ENCODE results near the gene SHC3. TPM values are rescaled to one million over a fixed set of nuclear protein-coding genes. Genes with fewer than 3 reads are reported as not detected.
A peak's percentile ranks its signal among the peaks of the same experiment; 100 is the strongest.

The SHC3 gene
- total RNA-seq, 1 experiment from 2014 or later, result 4.0 TPM

- BruUV-seq (replicated peaks), result no TSS peak
- peak; percentile 32 for DNase-seq
- CTCF ChIA-PET, result interaction anchor here (0.5 to 0.9 kb wide), 3 partner anchors 91 to 715 kb away, joined by 3 read pairs; no protein-coding TSS in a partner anchor
- Mint-ChIP-seq H3K27ac (ENCODE audit: unreplicated experiment) (peak overlapping the region; percentile 93), H3K4me3 (ENCODE audit: low read depth, unreplicated experiment) (no peak overlapping the region), H3K36me3 (ENCODE audit: insufficient read depth, unreplicated experiment) (peaks cover 5% of the 10 kb centered on the region), H3K4me1 (ENCODE audit: low read depth, unreplicated experiment) (peaks cover 44% of the 10 kb centered on the region), H3K27me3 (ENCODE audit: unreplicated experiment) (no peaks in the 10 kb centered on the region), H3K9me3 (ENCODE audit: low read depth, unreplicated experiment) (no peaks in the 10 kb centered on the region)
- intact Hi-C loops (cut with micrococcal nuclease; ENCODE audit: unreplicated experiment), result loop anchor here (5.0 to 10.0 kb wide), 2 partner anchors 44 to 114 kb away; no protein-coding TSS in a partner anchor
- TF ChIP-seq, protein P1, sequence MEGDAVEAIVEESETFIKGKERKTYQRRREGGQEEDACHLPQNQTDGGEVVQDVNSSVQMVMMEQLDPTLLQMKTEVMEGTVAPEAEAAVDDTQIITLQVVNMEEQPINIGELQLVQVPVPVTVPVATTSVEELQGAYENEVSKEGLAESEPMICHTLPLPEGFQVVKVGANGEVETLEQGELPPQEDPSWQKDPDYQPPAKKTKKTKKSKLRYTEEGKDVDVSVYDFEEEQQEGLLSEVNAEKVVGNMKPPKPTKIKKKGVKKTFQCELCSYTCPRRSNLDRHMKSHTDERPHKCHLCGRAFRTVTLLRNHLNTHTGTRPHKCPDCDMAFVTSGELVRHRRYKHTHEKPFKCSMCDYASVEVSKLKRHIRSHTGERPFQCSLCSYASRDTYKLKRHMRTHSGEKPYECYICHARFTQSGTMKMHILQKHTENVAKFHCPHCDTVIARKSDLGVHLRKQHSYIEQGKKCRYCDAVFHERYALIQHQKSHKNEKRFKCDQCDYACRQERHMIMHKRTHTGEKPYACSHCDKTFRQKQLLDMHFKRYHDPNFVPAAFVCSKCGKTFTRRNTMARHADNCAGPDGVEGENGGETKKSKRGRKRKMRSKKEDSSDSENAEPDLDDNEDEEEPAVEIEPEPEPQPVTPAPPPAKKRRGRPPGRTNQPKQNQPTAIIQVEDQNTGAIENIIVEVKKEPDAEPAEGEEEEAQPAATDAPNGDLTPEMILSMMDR (IDR thresholded peaks at IDR 0.05; ENCODE audit: unreplicated experiment), result no peak
These were observed 39.9 kb downstream of the SHC3 start for GRCh38 chr9:89138463-89139390.

- H3K36me3 Mint-ChIP-seq (ENCODE audit: insufficient read depth, unreplicated experiment), result peaks cover 5% of the 10 kb centered on the region
- DNase-seq, result peak; percentile 62
These were observed 40.8 kb downstream of the SHC3 start for GRCh38 chr9:89137542-89138462.

GRCh38 chr9:89135591-89136166, 42.9 kb downstream of the SHC3 start:
- Mint-ChIP-seq H3K27ac (ENCODE audit: unreplicated experiment) (peak overlapping the region; percentile 46), H3K36me3 (ENCODE audit: insufficient read depth, unreplicated experiment) (peaks cover 5% of the 10 kb centered on the region), H3K4me1 (ENCODE audit: low read depth, unreplicated experiment) (peaks cover 44% of the 10 kb centered on the region), H3K9me3 (ENCODE audit: low read depth, unreplicated experiment) (no peaks in the 10 kb centered on the region), H3K27me3 (ENCODE audit: unreplicated experiment) (no peaks in the 10 kb centered on the region), H3K4me3 (ENCODE audit: low read depth, unreplicated experiment) (peak overlapping the region; percentile 17)
- CTCF ChIA-PET, result no interaction called here
- TF ChIP-seq, protein P1 (IDR thresholded peaks at IDR 0.05; ENCODE audit: unreplicated experiment), result no peak
- no peak for DNase-seq
- no TSS peak for BruUV-seq (replicated peaks)
- intact Hi-C loops (cut with micrococcal nuclease; ENCODE audit: unreplicated experiment), result loop anchor here (5.0 to 10.0 kb wide), 2 partner anchors 47 to 111 kb away; no protein-coding TSS in a partner anchor

More at GRCh38 chr9:89137542-89138462, 40.8 kb downstream of the SHC3 start:
- intact Hi-C loops (cut with micrococcal nuclease; ENCODE audit: unreplicated experiment), result loop anchor here (5.0 to 10.0 kb wide), 2 partner anchors 44 to 113 kb away; no protein-coding TSS in a partner anchor
- peaks cover 44% of the 10 kb centered on the region for H3K4me1 Mint-ChIP-seq (ENCODE audit: low read depth, unreplicated experiment)
- no peaks in the 10 kb centered on the region for H3K9me3 Mint-ChIP-seq (ENCODE audit: low read depth, unreplicated experiment)
- peak overlapping the region; percentile 36 for H3K4me3 Mint-ChIP-seq (ENCODE audit: low read depth, unreplicated experiment)
- TSS peak; percentile 61 for BruUV-seq (replicated peaks)
- CTCF ChIA-PET, result interaction anchor here (0.7 kb wide), 1 partner anchor 11 kb away, joined by 3 read pairs; no protein-coding TSS in a partner anchor
- TF ChIP-seq, protein P1 (IDR thresholded peaks at IDR 0.05; ENCODE audit: unreplicated experiment), result no peak
- H3K27ac Mint-ChIP-seq (ENCODE audit: unreplicated experiment), result peak overlapping the region; percentile 93
- no peaks in the 10 kb centered on the region for H3K27me3 Mint-ChIP-seq (ENCODE audit: unreplicated experiment)

DNA sequence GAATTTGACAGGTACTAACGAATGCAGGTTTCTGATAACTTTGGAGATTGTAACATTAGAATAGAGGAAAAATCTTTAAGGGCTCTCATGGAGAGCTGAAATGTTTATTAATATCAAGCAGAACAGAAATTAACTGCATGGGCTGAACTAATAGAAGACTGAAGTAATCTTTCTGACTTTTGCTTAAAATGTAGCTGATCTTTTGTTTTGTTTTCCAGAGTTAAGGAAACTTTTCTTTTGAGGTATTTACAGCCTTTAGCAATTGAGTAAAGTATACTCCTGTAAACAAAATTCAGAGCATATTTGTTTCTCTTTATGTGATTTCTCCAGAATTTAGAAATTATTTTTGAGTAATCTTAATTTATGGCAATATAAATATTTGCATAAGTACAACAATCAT, 43.9 kb downstream of the SHC3 start:
- Mint-ChIP-seq H3K27me3 (ENCODE audit: unreplicated experiment) (no peaks in the 10 kb centered on the region), H3K36me3 (ENCODE audit: insufficient read depth, unreplicated experiment) (peaks cover 5% of the 10 kb centered on the region), H3K9me3 (ENCODE audit: low read depth, unreplicated experiment) (peaks cover 3% of the 10 kb centered on the region), H3K27ac (ENCODE audit: unreplicated experiment) (peak overlapping the region; percentile 36), H3K4me3 (ENCODE audit: low read depth, unreplicated experiment) (no peak overlapping the region), H3K4me1 (ENCODE audit: low read depth, unreplicated experiment) (peaks cover 41% of the 10 kb centered on the region)
- DNase-seq, result no peak
- CTCF ChIA-PET, result no interaction called here
- BruUV-seq (replicated peaks), result no TSS peak
- intact Hi-C loops (cut with micrococcal nuclease; ENCODE audit: unreplicated experiment), result loop anchor here (5.0 to 10.0 kb wide), 2 partner anchors 48 to 110 kb away; no protein-coding TSS in a partner anchor
- TF ChIP-seq, protein P1 (IDR thresholded peaks at IDR 0.05; ENCODE audit: unreplicated experiment), result no peak

Measured in Calu3 (cell line).